GM19240 (cell line): Measurements from ENCODE around the gene ARHGEF10L.

Source experiments
- DNase-seq: peaks from one replicate; pipeline ENCODE4 v3.0.0; 2011; ENCODE audit warnings: low spot score; ENCODE audit not compliant: insufficient read length

The ARHGEF10L gene

DNA sequence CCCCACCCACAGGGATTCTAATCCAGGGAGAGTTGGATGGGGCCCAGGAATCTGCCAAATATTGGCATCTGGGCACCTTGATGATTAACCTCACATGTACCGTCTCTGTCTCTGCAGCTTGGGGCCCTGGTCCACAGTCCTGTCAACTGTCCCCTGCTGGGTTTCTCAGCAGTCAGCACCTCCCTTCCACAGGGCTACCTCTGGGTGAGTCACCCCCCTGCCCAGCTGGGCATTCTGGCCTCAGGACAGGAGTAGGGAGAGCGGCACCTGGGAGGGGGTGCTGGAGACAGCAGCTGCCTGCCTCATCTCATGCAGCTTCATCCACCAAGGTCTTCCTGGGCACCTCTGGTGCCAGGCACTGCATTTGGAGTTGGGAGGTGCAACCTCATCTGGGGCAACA lies 115.0 kb downstream of the ARHGEF10L start:
- no peak for DNase-seq

- DNase-seq: no peak
These were observed 115.7 kb downstream of the ARHGEF10L start for GRCh38 chr1:17655169-17655568.

- DNase-seq: no peak
These were observed 116.4 kb downstream of the ARHGEF10L start for GRCh38 chr1:17655922-17656321.

DNA sequence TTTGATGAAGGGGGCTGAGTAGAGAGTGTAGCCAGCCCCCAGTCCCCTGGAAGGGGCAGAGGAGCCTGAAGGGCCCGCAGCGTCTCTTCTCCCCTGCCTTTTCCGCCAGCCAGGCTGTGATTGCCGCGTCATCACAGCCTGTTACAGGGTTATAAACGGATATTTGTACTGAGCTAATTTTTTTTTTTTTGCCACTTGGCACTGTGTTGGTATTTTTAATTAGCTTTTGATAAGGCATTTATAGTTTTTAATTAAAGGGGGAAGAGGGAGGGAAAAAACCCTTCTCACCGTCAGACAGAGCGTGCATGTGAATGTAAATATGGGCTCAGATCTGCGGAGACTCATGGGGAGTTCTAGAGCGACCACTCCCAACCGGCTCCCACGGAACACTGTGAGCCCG lies 117.9 kb downstream of the ARHGEF10L start:
- no peak for DNase-seq

- no peak for DNase-seq
These were observed 119.3 kb downstream of the ARHGEF10L start for GRCh38 chr1:17658837-17659236.

DNA sequence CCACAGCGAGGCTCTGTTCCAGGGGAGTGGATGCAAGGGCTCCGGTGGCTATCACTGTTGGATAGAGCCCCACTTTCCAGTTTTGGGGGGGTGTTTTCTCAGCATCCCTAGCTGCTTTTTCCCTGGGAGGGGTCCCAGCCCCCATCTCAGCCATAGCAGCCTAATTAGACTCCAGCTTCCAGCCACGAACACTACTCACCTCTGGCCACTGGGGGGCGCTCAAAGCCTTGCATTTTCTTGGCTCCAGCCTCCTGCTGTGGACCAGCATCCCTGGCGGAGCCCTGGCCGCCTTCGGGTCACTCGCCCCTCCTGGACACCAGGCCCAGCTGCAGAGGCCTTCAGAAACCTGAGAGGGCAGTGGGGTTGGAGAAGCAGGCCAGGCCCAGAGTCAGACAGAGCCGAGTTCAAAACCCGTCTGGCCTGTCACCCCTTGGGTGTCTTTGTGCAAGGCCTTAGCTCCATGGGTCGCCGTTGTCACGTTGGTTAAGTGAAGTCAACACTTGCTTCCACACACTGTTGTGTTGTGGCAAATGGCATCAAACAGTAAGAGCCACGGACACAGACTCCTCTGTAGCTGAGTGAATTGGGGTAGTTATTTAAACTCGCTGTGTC lies 122.2 kb downstream of the ARHGEF10L start:
- peak; percentile 82 for DNase-seq

DNA sequence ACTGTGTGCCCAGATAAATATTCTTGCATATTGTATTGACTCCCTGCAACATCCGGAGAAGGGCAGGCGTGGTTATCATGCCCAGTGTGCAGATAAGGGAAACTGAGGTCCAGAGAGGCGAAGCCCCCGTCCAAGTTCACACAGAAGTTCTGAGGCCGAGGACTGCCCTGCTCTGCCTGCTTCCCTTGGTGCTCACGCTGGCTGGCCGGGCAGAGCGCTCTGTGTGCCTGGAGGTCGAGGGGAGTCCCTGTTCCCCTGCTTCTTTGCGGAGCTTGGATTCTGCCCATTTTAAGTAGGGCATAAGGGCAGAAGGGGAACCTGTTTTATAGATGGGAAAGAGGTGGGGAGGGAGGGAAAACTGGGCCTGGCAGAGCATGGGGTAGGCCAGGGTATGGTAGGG lies 122.8 kb downstream of the ARHGEF10L start:
- DNase-seq: no peak

- DNase-seq: no peak
These were observed 123.3 kb downstream of the ARHGEF10L start for GRCh38 chr1:17662786-17663185.

- no peak for DNase-seq
These were observed 124.1 kb downstream of the ARHGEF10L start for GRCh38 chr1:17663646-17664045.

DNA sequence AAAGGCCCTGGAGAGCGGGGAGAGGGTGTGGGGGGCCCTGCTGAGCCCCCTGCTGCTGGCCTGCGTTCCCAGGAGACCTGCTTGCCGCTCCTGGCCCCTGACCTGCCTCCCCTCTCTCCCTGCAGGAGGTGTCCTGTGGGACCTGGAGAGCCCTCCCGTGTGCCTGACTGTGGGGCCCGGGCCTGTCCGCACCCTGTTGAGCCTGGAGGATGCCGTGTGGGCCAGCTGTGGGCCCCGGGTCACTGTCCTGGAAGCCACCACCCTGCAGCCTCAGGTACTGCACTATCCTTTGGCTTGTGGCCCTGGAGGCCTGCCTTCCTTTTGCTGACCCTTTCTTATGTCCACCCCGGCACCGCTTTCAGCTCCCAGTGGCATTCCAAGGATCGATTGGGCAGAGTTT lies 124.8 kb downstream of the ARHGEF10L start:
- no peak for DNase-seq

- DNase-seq: no peak
These were observed 125.6 kb downstream of the ARHGEF10L start for GRCh38 chr1:17665054-17665453.

- DNase-seq: no peak
These were observed 126.6 kb downstream of the ARHGEF10L start for GRCh38 chr1:17665950-17666720.

DNA sequence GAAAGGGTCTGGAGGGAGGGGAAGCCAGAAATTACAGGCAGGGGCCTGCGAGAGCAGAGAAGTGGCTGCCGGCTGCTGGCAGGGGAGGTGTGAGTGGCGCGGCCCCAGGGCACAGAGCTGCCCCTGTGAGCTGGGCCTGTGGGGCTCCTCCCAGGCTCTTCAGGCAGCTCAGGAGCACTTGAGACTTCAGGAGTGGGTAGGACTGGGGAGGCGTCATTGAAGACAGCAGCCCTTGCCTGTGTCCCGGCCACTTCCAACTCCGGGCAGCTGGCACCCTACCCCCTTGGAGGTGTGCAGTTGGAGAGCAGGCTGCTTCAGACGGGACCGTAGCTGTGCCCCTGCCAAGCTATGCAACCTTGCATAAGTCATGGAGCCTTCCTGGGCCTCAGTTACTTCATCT lies 128.1 kb downstream of the ARHGEF10L start:
- no peak for DNase-seq

- DNase-seq: no peak
These were observed 128.7 kb downstream of the ARHGEF10L start for GRCh38 chr1:17668195-17668594.

DNA sequence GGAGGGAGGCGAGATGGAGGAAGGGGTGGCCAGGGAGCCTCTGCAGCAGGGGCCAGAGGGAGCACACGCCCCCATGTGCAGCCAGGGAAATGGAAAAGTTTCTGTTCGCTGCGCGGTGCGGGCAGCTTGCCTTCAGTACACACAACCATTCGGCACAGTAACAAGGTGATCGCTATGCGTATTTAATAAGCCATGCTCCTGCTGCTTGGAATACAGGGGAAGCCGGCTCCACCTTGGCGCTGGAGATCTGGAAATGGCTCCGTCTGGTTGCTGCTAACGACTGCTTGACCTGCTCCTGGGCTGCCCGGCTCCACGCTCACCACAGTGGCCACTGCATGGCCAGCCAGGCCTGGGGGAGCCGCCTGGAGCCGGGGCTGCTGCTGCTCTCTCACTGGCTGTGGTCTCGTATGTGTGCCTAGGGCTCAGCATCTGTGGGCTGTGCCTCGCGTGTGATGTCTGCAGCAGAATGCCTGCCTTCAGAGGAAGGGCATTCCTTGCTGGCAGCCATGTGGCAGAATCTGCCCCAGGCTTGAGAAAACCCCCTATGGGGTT lies 129.2 kb downstream of the ARHGEF10L start:
- DNase-seq: no peak

GRCh38 chr1:17669305-17669704 lies 129.8 kb downstream of the ARHGEF10L start:
- DNase-seq: no peak

GRCh38 chr1:17669866-17670451 lies 130.5 kb downstream of the ARHGEF10L start:
- no peak for DNase-seq

DNA sequence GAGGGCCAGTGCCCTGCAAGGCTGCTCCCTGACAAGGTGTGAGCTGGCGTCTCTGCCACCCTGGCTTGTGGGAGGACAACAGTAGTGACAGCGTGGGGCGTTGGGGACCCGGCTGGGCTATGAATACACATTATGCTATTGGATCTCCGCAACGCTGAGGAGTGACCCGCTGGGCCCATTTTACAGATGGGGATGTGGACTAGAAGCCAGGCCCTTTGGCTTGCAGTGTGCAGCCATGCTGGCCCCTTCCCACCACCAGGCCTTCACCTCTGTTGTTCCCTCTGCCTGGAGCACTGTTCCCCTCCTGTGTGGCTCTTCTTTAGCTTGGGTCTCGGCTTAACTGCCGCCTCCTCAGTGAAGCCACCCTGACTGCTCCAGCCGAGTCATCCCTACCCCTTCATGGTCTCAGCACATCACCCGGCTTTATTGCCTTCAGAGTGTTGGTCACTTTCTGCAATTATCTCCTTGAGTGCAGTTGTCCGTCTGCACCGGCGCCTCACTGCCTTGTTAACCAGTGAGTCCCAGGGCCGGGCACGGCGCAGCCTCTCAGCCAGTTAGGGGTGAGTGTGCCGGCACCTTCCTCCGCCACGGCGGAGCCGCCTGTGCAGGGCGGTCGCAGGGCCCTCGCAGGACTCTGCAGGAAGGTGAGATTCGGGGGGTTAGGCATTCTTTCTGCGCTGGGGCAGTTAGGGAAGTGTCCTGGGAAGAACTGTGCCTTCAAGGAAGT lies 131.3 kb downstream of the ARHGEF10L start:
- no peak for DNase-seq

GRCh38 chr1:17671314-17671705 lies 131.8 kb downstream of the ARHGEF10L start:
- DNase-seq: no peak

DNA sequence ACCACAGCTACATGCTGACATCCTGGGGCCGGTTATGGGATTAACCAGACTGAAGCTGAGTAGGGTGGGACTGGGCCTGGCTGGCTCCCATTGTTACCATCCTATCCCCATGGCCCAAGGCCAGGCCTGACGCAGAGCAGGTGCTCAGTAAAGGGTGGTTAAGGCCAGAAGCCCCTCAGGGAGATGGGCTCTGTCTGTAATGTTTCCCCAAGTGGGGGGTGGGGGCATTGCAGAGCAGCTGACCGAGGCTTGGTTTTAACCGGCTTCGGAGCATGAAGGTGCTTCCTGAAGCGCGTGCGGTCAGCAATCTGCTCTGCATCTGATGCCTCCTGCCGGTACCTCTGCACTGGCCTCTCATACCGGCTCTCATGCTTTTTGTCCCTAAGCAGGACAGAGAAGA lies 132.2 kb downstream of the ARHGEF10L start:
- DNase-seq: no peak

GRCh38 chr1:17672226-17672625 lies 132.7 kb downstream of the ARHGEF10L start:
- no peak for DNase-seq
